Measurements from ENCODE around the gene CRABP1.

Gene CRABP1

GRCh38 chr15:78315686-78316282, 24.4 kb upstream of the CRABP1 start:
- TF ChIP-seq POLR2AphosphoS5 (IDR thresholded peaks at IDR 0.05; ENCODE audit: low read depth, low read length) (no peak), FOXP2 (optimal IDR thresholded peaks at IDR 0.05; ENCODE audit: borderline replicate concordance, extremely low read depth, extremely low read length, insufficient read depth) (no peak), SIN3A (IDR thresholded peaks at IDR 0.05; ENCODE audit: borderline replicate concordance, insufficient read depth, low read length) (no peak), TAF1 (IDR thresholded peaks at IDR 0.05; ENCODE audit: borderline replicate concordance, insufficient read depth, low read length) (no peak), REST (IDR thresholded peaks at IDR 0.05; ENCODE audit: insufficient read depth in 1 of 2, low read depth in 2 of 2, low read length in 2 of 2) (no peak)

- no peak for TF ChIP-seq POLR2AphosphoS5 (IDR thresholded peaks at IDR 0.05; ENCODE audit: low read depth, low read length)
- no peak for TF ChIP-seq SIN3A (IDR thresholded peaks at IDR 0.05; ENCODE audit: borderline replicate concordance, insufficient read depth, low read length)
- TF ChIP-seq TAF1 (IDR thresholded peaks at IDR 0.05; ENCODE audit: borderline replicate concordance, insufficient read depth, low read length), result no peak
- no peak for TF ChIP-seq REST (IDR thresholded peaks at IDR 0.05; ENCODE audit: insufficient read depth in 1 of 2, low read depth in 2 of 2, low read length in 2 of 2)
- TF ChIP-seq FOXP2 (optimal IDR thresholded peaks at IDR 0.05; ENCODE audit: borderline replicate concordance, extremely low read depth, extremely low read length, insufficient read depth), result no peak
These were observed 23.7 kb upstream of the CRABP1 start for GRCh38 chr15:78316283-78317083.

- TF ChIP-seq POLR2AphosphoS5 (IDR thresholded peaks at IDR 0.05; ENCODE audit: low read depth, low read length), result no peak
- no peak for TF ChIP-seq REST (IDR thresholded peaks at IDR 0.05; ENCODE audit: insufficient read depth in 1 of 2, low read depth in 2 of 2, low read length in 2 of 2)
- no peak for TF ChIP-seq FOXP2 (optimal IDR thresholded peaks at IDR 0.05; ENCODE audit: borderline replicate concordance, extremely low read depth, extremely low read length, insufficient read depth)
- TF ChIP-seq SIN3A (IDR thresholded peaks at IDR 0.05; ENCODE audit: borderline replicate concordance, insufficient read depth, low read length), result no peak
- TF ChIP-seq TAF1 (IDR thresholded peaks at IDR 0.05; ENCODE audit: borderline replicate concordance, insufficient read depth, low read length), result no peak
These were observed 22.9 kb upstream of the CRABP1 start for GRCh38 chr15:78317145-78317836.

GRCh38 chr15:78319588-78319987, 20.6 kb upstream of the CRABP1 start:
- no peak for TF ChIP-seq SIN3A (IDR thresholded peaks at IDR 0.05; ENCODE audit: borderline replicate concordance, insufficient read depth, low read length)
- no peak for TF ChIP-seq TAF1 (IDR thresholded peaks at IDR 0.05; ENCODE audit: borderline replicate concordance, insufficient read depth, low read length)
- TF ChIP-seq POLR2AphosphoS5 (IDR thresholded peaks at IDR 0.05; ENCODE audit: low read depth, low read length), result no peak
- no peak for TF ChIP-seq FOXP2 (optimal IDR thresholded peaks at IDR 0.05; ENCODE audit: borderline replicate concordance, extremely low read depth, extremely low read length, insufficient read depth)
- TF ChIP-seq REST (IDR thresholded peaks at IDR 0.05; ENCODE audit: insufficient read depth in 1 of 2, low read depth in 2 of 2, low read length in 2 of 2), result no peak
